Measurements from ENCODE around the gene MRPL34. TPM values are rescaled to one million over a fixed set of nuclear protein-coding genes. Genes with fewer than 3 reads are reported as not detected.
A peak's percentile ranks its signal among the peaks of the same experiment; 100 is the strongest.

The MRPL34 gene
- total RNA-seq, 4 donors from 2014 or later: 95.0 to 175 (median 113) TPM

DNA sequence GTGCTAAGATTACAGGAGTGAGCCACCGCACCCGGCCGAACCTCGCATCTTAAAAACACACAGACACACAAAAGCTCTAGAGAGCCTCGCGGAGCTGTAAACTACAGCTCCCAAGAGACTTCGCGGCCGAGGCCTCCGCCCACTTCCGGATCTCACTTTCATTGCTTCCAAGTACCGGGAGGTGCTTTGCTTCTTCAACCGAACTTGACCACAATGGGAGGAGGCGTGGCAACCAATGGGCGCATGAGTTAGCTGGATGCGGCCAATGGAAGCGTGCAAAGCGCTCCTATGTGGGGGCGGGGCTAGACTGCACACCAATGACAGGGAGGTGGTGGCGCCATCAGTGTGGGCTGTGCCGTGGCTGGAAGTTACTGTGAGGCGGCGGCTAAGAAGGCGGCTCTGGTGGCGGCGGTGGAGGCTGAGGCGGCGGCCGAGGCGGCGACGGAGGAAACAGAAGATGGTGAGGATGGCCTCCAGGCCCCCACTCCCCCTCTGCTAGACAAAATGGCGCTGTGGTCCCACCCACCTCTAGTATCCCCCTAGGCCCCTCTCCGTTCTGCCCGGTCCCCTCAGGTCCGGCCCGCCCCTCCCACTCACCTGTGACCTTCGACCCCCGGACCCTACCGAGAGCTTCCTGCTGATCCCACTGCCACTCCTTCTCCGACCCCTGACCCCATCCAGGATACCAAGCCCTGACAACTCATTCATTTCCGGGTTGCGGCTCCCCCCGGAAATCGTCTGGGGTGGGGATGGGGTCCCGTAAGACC lies 3.7 kb downstream of the MRPL34 start, which contains the start of gene DDA1:
Gene DDA1, plus strand, starts transcription at position 366 of the 767 bp plus-strand sequence. Its CDS starts 92 bp downstream, at position 458.
- H3K36me3 ChIP-seq: peaks cover 0 to 29% of the 10 kb centered on the region in 2 donors
- TF ChIP-seq EP300 (IDR thresholded peaks at IDR 0.05): no peak
- TF ChIP-seq, protein P1, sequence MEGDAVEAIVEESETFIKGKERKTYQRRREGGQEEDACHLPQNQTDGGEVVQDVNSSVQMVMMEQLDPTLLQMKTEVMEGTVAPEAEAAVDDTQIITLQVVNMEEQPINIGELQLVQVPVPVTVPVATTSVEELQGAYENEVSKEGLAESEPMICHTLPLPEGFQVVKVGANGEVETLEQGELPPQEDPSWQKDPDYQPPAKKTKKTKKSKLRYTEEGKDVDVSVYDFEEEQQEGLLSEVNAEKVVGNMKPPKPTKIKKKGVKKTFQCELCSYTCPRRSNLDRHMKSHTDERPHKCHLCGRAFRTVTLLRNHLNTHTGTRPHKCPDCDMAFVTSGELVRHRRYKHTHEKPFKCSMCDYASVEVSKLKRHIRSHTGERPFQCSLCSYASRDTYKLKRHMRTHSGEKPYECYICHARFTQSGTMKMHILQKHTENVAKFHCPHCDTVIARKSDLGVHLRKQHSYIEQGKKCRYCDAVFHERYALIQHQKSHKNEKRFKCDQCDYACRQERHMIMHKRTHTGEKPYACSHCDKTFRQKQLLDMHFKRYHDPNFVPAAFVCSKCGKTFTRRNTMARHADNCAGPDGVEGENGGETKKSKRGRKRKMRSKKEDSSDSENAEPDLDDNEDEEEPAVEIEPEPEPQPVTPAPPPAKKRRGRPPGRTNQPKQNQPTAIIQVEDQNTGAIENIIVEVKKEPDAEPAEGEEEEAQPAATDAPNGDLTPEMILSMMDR (IDR thresholded peaks at IDR 0.05): peak in 1 of 4 experiments; percentile 24
- peak; percentile 35 to 37 for TF ChIP-seq POLR2A (IDR thresholded peaks at IDR 0.05)
- TF ChIP-seq POLR2AphosphoS5 (IDR thresholded peaks at IDR 0.05): no peak
- WGBS, 2 donors (ENCODE audit: low coverage in 1 of 2): 0 to 2% methylated on average over 11 to 12 of the region's 46 CpGs

DNA sequence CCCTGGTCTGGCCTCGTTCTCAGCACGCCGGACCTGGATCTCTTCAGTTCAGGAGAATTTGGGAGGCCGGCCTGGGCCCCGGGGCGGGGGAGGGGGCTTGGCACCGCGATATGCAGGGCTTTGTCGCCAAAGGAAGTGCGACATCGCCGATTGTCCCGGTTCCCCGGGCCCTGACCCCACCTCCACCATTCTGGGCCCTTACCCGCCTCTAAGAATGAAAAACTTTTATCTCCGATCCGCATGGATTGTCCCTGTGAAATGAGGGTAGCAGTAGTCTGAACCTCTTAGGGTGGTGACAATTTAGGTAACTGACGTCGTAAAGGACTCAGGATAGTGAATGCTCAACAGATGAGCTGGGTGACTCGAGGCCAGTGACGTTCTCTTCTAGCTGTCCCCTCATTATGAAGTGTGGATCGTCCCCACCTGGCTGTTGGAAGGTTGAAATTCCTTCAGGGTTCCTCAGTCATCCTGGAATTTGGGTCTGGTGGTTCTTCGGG lies 4.3 kb downstream of the MRPL34 start:
- ATAC-seq: no peak

More for the DNA sequence above, 3.7 kb downstream of the MRPL34 start, which contains the start of gene DDA1:
- H3K4me1 ChIP-seq: peaks cover 0 to 77% (median 26%) of the 10 kb centered on the region in 3 donors
- H3K27me3 ChIP-seq: no peaks in the 10 kb centered on the region
- ATAC-seq: peak; percentile 90
- H3K4me3 ChIP-seq: peak within 1 kb of the TSS; percentile 80 to 92
- peak within 1 kb of the TSS; percentile 44 to 92 (median 84) for H3K27ac ChIP-seq
- H3K9me3 ChIP-seq: no peaks in the 10 kb centered on the region

DNA sequence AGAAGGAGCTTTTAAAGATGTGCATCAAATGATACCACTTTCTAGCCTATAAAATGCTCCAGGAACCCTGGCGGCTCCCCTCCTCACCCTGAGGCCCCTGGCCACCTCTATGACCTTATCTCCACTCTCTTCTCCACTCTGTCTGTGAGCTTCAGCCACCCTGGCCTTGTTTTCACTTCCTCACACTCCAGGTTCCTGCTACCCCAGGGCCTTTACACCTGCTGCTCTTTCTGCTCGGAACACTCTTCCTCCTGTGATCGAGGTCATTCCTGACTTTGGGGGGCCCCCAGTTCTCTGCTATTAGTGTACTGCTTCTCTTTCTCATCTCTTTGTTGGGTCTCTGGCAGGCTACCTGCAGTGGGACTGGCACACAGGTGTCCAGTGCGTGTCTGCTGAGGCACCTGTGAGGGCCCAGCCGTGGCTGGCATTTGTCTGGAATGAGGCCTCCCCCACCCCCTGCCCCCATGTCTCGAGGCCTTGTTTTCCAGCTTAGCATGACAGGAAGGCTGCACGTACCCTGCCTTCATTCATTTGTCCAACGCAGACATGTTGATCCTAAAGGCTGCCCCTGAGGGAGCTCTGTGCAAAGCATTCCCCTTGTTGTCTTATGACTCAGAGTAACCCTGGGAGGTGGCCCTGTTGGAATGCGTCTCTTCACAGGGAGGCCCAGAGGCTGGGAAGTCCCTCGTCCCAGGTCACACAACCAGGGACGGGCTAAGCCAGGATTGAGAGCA lies 6.0 kb downstream of the MRPL34 start:
- Histone ChIP-seq H3K4me1 (peaks cover 0 to 57% (median 10%) of the 10 kb centered on the region in 3 donors), H3K27me3 (no peaks in the 10 kb centered on the region), H3K4me3 (no peak overlapping the region), H3K36me3 (peaks cover 0 to 48% of the 10 kb centered on the region in 2 donors), H3K27ac (no peak overlapping the region), H3K9me3 (no peaks in the 10 kb centered on the region)
- ATAC-seq: no peak
- no peak for TF ChIP-seq POLR2A (IDR thresholded peaks at IDR 0.05)
- TF ChIP-seq, protein P1 (IDR thresholded peaks at IDR 0.05): no peak
- no peak for TF ChIP-seq POLR2AphosphoS5 (IDR thresholded peaks at IDR 0.05)
- no peak for TF ChIP-seq EP300 (IDR thresholded peaks at IDR 0.05)
- WGBS, 2 donors (ENCODE audit: low coverage in 1 of 2): 63 to 78% methylated on average over 1 to 6 of the region's 11 CpGs

More for the DNA sequence above, 4.3 kb downstream of the MRPL34 start:
- peak overlapping the region; percentile 80 to 92 for H3K4me3 ChIP-seq
- peaks cover 0 to 35% of the 10 kb centered on the region in 2 donors for H3K36me3 ChIP-seq
- H3K27ac ChIP-seq: peak overlapping the region; percentile 44 to 85 (median 84)
- H3K9me3 ChIP-seq: no peaks in the 10 kb centered on the region
- peaks cover 0 to 70% (median 20%) of the 10 kb centered on the region in 3 donors for H3K4me1 ChIP-seq
- WGBS, 2 donors (ENCODE audit: low coverage in 1 of 2): 4% methylated on average over 4 of the region's 23 CpGs; no CpG with 5 or more reads in 1 of the 2 donors
- no peak for TF ChIP-seq POLR2AphosphoS5 (IDR thresholded peaks at IDR 0.05)
- TF ChIP-seq, protein P1 (IDR thresholded peaks at IDR 0.05): no peak
- no peak for TF ChIP-seq EP300 (IDR thresholded peaks at IDR 0.05)
- no peak for TF ChIP-seq POLR2A (IDR thresholded peaks at IDR 0.05)
- H3K27me3 ChIP-seq: no peaks in the 10 kb centered on the region

DNA sequence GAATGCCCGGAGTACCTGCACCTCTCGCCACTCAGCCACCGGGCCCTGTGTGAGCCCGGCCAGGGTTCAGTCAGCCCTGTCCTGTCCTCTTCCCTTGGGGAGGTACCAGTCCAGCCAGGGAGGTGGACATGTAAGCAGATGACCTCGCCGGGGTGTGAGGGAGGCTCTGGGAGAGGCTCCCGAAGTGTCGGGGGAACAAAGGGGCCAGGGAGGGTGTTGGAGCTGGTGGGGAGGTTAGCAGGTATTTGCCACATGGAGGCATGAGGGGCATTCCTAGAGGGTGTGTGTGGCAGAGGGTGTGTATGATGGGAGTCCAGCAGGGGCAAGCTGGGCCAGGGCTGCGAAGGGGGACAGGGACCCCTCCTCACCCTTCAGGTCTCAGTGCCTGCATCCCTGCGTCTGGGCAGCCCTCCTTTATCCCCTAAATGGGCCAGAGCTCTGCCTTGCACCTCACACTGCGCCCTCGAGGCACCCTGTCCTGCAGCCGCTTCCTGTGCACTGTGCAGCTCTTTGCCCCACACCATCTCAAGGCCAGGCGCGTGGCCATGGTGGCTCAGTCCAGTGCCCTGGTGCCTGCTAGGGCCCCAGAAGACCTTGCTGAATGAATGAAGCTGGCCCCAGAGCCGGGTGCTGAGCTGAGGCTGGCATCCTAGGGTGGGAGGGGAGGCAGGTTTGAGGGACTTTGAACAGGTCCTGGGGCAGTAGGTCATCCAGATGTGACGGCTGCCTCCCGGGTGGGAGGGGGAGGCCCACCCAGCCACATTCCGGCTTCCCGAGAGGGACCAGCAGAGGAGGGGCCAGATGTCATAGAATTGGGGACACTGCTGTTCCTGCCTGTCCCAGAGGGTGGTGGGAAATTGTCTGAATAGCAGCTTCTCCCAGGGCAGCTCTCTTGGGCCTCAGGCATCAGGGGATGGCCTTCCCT lies 6.8 kb downstream of the MRPL34 start:
- ATAC-seq: no peak
- Histone ChIP-seq H3K27me3 (no peaks in the 10 kb centered on the region), H3K4me1 (peaks cover 0 to 49% (median 5%) of the 10 kb centered on the region in 3 donors), H3K27ac (no peak overlapping the region), H3K9me3 (no peaks in the 10 kb centered on the region), H3K4me3 (no peak overlapping the region), H3K36me3 (peaks cover 0 to 57% of the 10 kb centered on the region in 2 donors)
- no peak for TF ChIP-seq POLR2A (IDR thresholded peaks at IDR 0.05)
- no peak for TF ChIP-seq EP300 (IDR thresholded peaks at IDR 0.05)
- no peak for TF ChIP-seq POLR2AphosphoS5 (IDR thresholded peaks at IDR 0.05)
- TF ChIP-seq, protein P1 (IDR thresholded peaks at IDR 0.05): no peak
- 67 to 86% methylated on average over 2 to 4 of the region's 20 CpGs for WGBS, 2 donors (ENCODE audit: low coverage in 1 of 2)
